NCI-H2107 treated with DMSO at 0.1 percent for 48 hours (cell line): ENCODE data around the gene NTSR1.

Experiments used
- DNase-seq: peaks from one replicate; lab custom pipeline; 2025; ENCODE audit not compliant: unreplicated experiment; lab: John Stamatoyannopoulos, UW

The NTSR1 gene

DNA sequence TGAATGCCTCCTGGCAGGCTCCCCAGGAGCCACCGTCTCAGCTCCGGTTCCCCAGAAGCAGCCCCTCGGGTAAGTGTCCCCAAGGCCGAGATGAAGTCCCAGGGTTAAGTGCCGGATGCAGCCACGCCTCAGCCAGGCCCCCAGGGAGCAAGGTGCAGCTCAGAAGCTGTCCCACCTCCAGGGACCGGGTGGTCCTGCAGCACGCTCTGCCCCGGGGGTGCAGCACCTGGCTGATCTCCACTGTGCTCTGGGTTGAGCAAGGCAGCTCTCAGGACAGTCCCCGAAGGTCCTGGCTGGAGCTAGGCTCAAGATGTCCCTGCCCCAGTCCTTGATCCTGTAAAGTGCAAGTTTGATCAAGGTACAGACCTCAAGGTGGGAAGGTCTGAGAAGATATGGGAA lies 15.1 kb upstream of the NTSR1 start:
- no peak for DNase-seq

DNA sequence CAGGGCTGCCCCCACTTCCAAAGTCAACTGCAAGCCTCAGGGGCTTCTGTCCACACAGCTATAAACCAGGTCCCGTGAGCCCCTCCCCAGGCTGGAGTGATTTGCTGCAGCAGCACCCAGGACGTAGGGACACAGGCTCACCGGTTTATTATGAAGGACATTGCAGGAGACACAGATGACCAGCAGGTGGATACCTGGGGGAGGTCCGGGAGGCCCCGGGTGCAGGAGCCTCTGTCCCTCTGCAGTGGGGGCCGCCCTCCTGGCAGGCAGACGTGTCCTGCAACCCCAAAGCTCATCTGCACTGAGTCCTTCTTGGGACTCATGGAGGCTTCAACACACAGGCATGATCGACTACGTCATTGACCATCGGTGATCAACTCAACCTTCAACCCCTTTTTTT lies 14.5 kb upstream of the NTSR1 start:
- no peak for DNase-seq

DNA sequence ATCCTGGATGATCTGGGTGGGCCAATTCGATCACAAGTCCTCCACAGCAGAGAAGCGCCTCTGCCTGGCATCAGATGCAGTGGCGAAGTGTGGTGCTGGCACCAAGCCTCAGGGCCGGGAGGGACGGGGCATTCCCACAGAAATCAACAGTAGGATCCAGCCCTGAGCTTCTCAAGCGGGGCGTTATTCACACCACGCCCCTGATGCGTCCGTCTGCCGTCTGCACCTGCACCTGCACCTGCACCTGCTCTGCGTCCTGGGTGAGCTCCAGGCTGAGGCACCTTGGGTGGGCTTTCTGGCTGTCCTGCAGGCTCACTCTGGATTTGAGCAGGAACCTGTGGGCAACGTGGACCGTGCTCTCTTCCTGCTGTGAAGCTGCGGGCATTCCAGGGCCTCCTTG lies 13.8 kb upstream of the NTSR1 start:
- DNase-seq, result peak; percentile 40

DNA sequence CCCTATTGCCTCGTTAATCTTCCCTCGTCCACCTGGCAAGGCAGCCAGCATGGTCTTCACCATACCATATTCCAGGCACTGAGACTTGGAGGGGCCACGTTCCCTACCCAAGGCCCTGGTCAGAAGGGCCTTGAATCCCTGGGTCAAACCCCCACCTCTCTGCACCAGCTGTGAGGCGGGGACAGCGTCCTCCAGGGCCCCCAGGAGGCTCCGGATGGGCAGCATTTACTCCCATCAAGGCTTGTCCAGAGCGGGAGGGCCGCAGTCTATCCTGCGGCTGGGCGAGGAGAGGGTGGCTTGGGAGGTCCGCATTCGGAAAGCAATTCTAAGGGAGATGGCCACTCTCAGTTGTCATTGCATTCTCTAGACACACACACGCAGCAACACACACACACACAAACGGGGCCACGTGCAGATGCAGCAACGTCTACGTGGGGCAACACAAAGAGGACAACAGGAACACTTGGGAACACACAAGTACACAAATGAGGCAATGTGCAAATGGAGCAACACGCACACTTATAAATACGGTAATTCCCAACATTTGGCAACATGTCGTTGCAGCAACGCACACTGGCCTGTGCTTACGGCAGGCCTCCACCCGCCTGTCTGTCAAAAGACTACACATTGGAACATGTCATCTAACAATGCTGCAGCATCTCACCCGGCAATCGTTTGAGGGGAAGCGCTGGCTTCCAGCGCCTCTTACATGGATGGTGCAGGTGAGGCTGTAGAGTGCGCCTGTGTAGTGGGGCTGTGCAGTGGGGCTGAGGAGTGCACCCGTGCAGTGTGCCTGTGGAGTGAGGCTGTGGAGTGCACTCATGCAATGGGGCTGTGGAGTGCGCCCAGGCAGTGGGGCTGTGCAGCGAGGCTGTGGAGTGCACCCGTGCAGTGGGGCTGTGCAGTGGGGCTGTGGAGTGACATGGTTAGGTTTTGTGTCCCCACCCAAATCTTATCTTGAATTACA lies 12.9 kb upstream of the NTSR1 start:
- no peak for DNase-seq

DNA sequence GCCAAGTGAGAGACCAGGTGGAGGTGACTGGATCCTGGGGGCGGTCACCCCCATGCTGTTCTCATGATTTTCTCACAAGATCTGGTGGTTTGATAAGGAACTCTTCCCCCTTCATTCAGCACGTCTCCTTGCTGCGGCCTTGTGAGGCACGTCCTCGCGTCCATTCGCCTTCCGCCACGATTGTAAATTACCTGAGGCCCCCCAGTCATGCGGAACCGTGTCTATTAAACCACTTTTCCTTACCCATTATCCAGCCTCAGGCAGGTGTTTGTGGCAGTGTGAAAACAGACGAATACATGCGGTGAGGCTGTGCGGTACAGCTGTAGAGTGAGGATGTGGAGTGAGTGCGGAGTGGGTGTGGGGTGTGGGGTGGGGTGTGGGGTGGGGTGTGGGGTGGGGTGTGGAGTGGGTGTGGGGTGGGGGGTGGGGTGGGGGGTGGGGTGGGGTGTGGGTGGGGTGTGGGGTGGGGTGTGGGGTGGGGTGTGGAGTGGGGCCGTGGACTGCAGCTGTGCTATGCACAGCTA lies 12.1 kb upstream of the NTSR1 start:
- DNase-seq, result peak; percentile 55

DNA sequence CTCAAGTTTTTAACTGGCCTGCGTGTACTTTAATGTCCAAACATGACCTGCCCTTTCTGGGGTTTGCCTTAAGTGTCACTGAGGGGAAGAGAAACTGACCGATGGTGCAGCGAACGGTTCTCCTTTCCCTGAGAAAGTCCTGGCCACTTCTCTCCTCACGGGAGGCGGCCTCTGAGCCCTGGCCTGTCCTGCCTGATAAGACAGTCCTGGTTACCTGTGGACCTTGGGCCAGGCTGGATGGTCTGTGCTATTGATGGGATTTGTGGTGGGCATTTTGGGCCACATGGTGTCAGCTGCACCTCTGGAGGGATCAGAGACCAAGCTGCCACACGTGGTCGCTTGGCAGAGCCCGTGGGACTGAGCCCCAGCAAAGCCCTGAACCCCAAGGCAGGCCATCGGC lies 11.6 kb upstream of the NTSR1 start:
- DNase-seq, result no peak

DNA sequence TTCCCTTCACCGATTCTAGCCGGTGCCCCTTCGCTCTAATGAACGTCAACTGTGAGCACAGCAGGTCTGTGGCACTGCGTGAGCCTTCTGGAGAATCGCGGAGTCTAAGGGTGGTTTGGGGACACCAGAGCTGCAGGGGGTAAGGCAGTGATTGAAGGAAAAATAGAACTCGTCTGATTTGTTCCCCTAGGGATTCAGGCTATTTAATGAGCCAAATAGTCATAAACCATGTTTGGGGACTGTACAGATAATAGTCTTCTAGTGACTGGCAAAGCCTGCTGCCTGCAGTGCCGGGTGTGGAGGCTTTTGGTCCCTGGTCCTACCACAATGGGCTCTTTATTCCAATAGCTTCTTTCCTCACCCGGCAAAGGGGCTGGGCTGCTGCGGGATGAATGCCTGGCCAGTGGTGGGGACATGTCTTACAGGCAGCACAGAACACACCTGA lies 11.1 kb upstream of the NTSR1 start:
- peak; percentile 39 for DNase-seq

DNA sequence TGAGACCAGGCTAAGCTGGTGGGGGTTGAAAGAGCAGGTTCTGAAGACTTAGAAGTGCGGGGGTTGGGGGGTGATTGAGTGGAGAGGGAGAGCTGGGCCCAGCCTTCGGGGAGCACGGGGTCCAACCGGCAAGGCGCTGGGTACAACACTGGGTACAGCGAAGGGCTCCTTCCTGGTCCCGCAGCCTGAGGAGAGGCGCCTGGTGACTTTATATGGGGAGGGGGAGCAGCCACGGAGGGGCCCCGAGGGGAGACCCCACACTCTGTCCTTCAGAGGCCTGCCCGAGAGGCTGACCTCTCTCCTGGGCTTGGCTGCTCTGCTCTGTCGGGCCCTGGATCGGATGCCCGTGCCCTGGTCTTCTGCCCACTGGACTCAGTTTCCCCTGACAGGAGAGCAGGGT lies 10.4 kb upstream of the NTSR1 start:
- DNase-seq, result no peak

DNA sequence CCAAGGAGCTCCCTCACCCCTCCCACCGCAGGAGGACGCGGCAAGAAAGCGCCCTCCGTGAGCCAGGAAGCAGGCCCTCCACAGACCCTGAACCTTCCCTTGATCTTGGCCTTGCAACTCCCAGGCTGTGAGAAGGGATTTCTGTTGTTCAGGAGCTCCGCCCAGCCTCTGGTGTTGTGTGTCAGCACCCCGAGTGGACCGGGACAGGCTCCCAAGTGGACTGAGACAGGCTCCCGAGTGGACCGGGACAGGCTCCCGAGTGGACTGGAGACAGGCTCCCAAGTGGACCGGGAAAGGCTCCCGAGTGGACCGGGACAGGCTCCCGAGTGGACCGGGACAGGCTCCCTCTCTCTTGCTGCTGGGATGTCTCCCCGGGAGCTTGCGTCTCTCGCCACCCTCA lies 9.3 kb upstream of the NTSR1 start:
- no peak for DNase-seq

DNA sequence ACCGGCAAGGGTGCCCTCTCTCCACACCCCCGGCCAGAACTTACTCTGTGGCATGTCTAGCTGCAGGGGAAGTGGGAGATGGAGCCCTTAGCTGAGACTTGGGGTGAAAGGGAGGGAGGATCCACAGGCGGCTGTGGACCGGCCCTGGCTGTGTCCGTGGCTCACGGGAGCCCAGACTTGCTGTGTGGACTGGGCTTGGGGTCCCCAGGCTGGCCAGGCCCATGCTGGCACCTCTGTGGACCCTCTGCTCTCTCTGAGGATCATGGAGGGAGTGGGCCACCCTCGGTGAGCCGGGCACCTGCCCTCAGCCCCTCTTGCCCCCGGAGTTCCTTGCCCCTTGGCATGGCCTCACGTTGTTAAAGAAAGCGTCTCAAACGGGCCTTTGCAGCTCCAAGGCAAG lies 8.9 kb upstream of the NTSR1 start:
- DNase-seq, result no peak

DNA sequence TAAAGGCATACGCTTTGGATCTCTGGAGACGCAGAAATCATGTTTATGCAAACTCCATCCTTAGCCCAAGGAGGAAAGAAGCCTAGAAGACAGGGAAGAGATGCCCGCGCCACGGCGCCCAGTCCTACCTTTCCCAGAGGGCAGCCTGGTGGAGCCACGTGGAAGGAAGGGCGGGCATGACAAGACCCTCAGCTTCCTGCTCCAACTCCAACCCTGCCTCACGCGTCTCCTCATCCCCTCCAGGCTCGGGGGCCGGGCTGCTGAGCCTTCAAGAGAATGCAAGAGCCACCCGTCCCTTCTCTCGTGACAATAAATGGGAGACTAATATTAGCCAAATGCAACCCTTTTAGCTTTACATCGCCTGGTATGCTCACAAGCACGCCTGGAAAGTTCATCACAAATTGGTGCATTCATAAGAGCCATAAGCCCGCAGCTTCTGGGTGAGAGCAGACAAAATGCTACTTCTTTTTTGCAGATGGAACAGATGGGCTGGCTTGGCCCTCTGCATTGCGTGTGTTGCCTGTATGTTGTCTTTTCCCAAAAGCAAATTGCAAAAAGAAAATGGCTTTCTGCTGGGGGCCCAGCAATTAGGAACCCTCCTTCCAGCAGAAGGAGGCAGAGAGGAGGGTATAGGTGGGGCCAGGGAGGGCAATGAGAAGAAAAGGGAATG lies 8.2 kb upstream of the NTSR1 start:
- no peak for DNase-seq

DNA sequence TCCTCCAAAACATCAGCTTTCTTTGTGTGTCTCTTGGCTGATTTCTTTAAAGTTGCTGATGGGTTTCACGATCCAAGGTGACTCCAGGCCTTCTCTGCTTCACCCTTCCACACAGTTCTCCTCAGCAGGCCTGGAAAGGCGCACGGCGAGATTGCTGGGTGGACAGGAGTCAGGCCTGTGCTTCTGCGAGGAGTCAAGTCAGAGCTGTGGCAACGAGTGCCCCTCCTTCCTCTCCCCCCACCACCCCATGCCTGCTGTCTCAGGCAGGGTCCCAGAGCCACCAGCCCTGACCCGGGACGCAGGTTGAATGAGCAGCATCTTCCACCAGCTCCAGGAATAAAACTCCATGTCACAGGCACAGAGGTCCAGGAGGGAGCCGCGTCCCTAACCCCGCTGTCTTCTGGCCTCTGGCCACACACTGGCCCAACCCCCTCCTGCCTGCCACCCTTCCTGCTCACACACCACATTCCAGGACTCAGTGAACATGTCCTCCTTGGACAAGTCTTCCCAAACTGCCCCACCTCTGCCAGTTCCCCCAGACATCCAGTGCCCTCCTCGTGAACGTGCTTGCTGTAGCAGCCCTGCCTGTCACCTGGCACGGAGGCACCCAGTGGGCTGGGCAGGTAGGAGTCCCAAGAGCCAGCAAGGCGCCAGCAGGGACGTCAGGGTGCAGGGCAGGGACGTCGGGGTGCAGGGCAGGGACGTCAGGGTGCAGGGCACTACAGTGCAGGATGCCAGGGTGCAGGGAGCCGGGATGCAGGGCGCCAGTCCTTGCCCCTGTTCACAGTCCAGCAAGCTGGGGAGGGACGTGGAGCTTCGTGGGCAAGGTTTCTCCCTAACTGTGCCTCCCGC lies 7.2 kb upstream of the NTSR1 start:
- no peak for DNase-seq

DNA sequence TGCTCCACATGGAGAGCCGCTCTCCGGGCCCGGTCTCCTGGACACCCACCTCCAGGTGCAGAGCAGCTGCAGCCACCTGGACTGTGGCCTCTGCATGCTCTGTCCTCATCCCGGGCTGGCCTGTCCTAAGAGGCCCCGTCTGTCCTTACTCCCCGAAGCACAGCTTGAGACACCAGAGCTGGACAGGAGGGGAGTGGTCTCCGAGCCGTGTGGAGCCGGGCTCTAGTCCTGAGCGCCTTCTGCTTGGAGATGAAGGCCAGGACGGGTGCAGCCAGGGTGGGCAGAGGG lies 6.7 kb upstream of the NTSR1 start:
- no peak for DNase-seq

DNA sequence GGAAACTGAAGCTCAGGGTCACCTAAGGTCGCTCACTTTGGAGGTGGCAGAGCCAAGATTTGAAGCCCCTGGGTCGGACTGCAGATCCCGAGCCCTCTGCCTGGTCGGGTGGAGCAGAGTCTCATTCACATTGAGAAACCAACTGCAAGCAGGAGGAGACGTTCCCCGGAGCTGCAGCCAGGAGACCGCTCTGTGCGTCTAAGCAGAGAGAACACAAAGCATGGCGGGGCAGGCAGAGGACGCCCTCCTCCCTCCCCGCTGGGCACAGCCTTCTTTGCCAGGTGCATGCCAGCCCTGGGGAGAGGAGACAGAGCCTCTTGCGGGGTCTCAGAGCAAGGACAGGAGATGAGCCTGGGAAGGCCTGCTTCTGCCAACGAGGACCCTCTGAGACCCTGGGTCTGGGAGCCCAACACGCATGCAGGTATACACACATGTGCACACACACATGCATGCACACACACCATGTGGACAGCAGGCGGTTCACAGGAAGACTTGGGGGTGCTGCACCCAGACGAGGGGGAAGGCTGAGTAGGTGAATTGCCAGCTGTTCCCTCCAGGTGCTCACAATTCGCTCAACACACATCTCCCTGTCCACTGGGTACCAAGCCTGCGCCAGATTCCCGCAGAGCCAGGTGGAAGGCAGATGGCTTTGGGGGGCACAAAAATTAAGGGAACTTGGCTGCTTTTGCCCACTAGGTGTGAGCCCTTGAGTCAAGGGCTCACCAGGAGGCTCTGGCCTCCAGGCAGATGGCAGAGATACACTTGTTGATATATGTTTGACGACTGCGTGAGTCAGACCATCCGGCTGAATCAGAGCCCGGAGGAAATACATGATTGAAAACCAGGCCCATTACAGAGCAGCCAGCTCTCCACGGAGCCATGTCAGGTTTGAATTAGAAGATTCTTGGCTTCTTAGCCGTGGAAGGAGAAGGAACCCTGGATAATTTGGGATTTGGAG lies 5.5 kb upstream of the NTSR1 start:
- DNase-seq, result no peak

DNA sequence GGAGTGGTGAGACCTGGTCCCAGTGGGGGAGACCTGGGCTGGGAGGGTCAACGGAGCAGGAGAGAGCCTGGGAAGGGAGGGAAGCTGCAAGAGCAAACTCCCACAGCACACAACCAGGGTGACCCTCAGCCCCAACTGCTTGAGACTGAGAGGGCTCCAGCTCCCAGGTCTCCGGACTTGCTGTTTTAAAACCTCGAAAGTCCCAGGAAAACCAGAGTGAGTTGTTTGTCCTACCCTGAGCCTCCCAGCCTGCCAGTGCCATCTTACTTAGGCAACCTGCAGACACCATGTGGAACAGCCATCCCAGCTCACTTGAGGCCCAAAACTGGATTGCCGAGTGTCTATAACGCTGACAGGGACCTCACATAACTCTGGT lies 4.8 kb upstream of the NTSR1 start:
- no peak for DNase-seq

DNA sequence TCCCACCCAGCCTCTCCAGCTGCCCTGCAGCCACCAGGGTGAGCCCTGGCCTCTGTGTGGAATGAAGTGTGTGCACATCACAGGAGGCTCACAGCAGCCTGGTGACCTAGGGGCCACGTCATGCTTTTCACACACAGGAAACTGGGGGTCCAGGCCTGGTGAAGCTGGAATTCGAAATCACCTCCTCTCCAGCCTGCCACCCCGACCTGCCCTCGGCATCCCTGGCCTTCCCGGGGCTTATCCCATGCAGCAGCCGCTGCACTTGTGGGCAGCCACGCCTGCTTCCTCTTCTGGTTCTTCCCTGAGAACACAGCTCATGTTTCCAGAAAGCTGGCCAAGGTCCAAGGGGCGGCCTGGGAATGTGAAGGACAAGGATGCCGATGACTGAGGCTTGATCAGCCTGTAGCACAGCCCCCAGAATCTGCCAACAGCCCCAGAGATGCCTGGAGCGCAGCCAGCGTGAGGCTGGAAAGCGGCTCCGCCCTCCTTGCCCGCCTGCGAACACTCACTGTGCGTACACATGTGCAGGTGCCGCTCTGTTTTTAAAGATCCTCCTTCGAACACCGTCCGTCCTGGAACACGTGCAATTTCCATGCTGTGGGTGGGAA lies 4.2 kb upstream of the NTSR1 start:
- DNase-seq, result peak; percentile 93

DNA sequence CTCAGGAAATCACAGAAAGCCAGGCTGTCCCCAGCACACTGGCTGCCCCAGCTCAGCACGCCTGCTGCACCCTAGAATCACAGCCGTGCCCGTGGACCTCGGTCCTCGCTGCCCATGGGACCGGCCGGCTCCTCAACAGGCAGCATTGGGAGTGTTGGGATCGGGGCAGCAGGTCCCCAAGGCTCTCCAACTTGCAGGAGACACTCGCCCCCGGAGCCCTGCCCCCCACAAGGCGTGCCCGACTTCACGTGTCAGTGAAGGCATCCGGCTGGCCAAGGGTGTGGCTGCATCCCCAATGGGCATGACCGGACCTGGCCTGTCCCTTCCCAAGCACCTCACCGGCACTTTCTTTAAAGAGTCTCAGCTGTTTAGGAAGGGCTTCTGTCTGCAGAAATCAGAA lies 3.0 kb upstream of the NTSR1 start:
- no peak for DNase-seq

DNA sequence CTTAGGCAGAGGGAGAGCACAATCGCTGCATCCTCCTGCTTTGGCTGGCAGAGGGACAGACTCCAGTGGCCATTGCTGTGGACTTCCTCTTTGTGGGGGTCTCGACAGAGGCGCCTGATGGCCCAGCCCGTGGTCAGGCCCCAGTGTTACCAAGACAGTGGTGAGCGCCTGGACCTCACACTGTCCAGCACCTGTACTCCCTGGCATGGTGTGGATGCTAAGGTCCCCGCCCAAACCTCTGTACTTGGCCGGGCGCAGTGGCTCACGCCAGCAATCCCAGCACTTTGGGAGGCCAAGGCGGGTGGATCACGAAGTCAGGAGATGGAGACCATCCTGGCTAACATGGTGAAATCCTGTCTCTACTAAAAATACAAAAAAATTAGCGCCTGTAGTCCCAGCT lies 2.3 kb upstream of the NTSR1 start:
- no peak for DNase-seq

DNA sequence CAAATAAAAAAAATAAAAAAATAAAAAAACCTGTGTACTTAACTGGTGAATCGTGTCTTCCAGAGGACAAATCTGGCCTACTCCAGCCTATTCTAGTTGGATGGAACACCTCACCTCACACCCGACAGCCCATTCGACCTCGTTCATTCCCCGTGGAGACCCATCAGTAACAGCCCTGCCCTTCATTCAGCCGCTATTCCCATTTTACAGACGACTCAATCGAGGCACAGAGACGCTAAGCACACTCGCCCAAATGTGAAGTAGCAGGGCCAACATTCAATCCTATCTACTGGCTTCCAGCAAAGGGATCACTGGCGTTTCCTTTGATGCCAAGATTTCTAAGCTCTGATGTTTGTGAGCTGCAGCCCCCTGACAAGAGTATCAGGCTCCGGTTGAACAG lies 1.8 kb upstream of the NTSR1 start:
- no peak for DNase-seq
